Liver (tissue), 9 donors: Measurements from ENCODE around the gene ARHGAP6. TPM values are rescaled to one million over a fixed set of nuclear protein-coding genes. Genes with fewer than 3 reads are reported as not detected.

ENCODE experiments used
- DNase-seq: peaks from one replicate; pipeline ENCODE4 v3.0.0-alpha.2; 2017; ENCODE audit warnings: low spot score
- H3K27ac ChIP-seq, 2 donors: one replicate each; pipeline ENCODE4 v1.7.0; 2013; ENCODE audit warnings: inconsistent platforms in 2 of 2, low read length in 2 of 2, control low read depth in 1 of 2, low read depth in 1 of 2, mild to moderate bottlenecking in 1 of 2
- H3K27me3 ChIP-seq, 4 donors: one replicate each; pipeline versions ENCODE4 v1.6.1 to v1.7.0; 2013; ENCODE audit warnings: low read length in 3 of 4, inconsistent platforms in 1 of 4, mild to moderate bottlenecking in 1 of 4, moderate library complexity in 1 of 4; ENCODE audit not compliant: control insufficient read depth in 4 of 4, insufficient read depth in 4 of 4
- H3K36me3 ChIP-seq, 4 donors: one replicate each; pipeline versions ENCODE4 v1.6.1 to v1.7.0; 2013; ENCODE audit warnings: low read length in 3 of 4, mild to moderate bottlenecking in 3 of 4, low read depth in 1 of 4, moderate library complexity in 1 of 4; ENCODE audit not compliant: control insufficient read depth in 4 of 4, insufficient read depth in 3 of 4
- H3K4me1 ChIP-seq, 4 donors: one replicate each; pipeline versions ENCODE4 v1.6.1 to v1.7.0; 2013; ENCODE audit warnings: low read length in 3 of 4, mild to moderate bottlenecking in 3 of 4, moderate library complexity in 1 of 4; ENCODE audit not compliant: control insufficient read depth in 4 of 4, insufficient read depth in 4 of 4
- H3K4me3 ChIP-seq, 3 donors: one replicate each; pipeline versions ENCODE4 v1.6.1 to v1.7.0; 2013; ENCODE audit warnings: low read length in 3 of 3, control low read depth in 1 of 3, low read depth in 1 of 3, mild to moderate bottlenecking in 1 of 3
- H3K9ac ChIP-seq, 2 donors: one replicate each; pipeline ENCODE4 v1.7.0; 2013; ENCODE audit warnings: low read length in 2 of 2, mild to moderate bottlenecking in 2 of 2, moderate library complexity in 2 of 2, control low read depth in 1 of 2, low read depth in 1 of 2
- H3K9me3 ChIP-seq, 4 donors: one replicate each; pipeline versions ENCODE4 v1.6.1 to v1.7.0; 2013; ENCODE audit warnings: low read length in 3 of 4; ENCODE audit not compliant: control insufficient read depth in 4 of 4
- ATF3 ChIP-seq: IDR thresholded peaks from 2 replicates; pipeline ENCODE4 v1.6.1; 2016; ENCODE audit warnings: antibody characterized with exemption
- CTCF ChIP-seq: fragments of 150-350 bp; IDR thresholded peaks from 2 replicates; pipeline ENCODE4 v1.5.1; 2017; ENCODE audit warnings: improper control_type of control experiment, low read depth, low read length; ENCODE audit not compliant: missing input control
- EGR1 ChIP-seq, 2 donors: IDR thresholded peaks; 2 replicates each; pipeline ENCODE4 v1.6.1; 2016 to 2018; ENCODE audit warnings: antibody characterized with exemption in 2 of 2, low read depth in 2 of 2
- FOXA1 ChIP-seq: IDR thresholded peaks from 2 replicates; pipeline ENCODE4 v1.6.1; 2016; ENCODE audit warnings: antibody characterized with exemption
- FOXA2 ChIP-seq: IDR thresholded peaks from 2 replicates; pipeline ENCODE4 v1.6.1; 2016; ENCODE audit warnings: antibody characterized with exemption
- HNF4A ChIP-seq, 2 donors: conservative IDR thresholded peaks; 2 replicates each; pipeline ENCODE4 v1.6.1; 2016; ENCODE audit warnings: antibody characterized with exemption in 2 of 2, mild to moderate bottlenecking in 2 of 2
- JUND ChIP-seq, 2 donors: IDR thresholded peaks; 2 replicates each; pipeline ENCODE4 v1.6.1; 2016; ENCODE audit warnings: antibody characterized with exemption in 2 of 2
- MAX ChIP-seq: IDR thresholded peaks from 2 replicates; pipeline ENCODE4 v1.6.1; 2016; ENCODE audit warnings: antibody characterized with exemption
- NR2F2 ChIP-seq: IDR thresholded peaks from 2 replicates; pipeline ENCODE4 v1.6.1; 2016; ENCODE audit warnings: antibody characterized with exemption
- REST ChIP-seq: IDR thresholded peaks from 2 replicates; pipeline ENCODE4 v1.6.1; 2016; ENCODE audit warnings: antibody characterized with exemption, mild to moderate bottlenecking
- RXRA ChIP-seq, 2 donors: IDR thresholded peaks; 2 replicates each; pipeline ENCODE4 v1.6.1; 2017 to 2018; ENCODE audit warnings: antibody characterized with exemption in 2 of 2, mild to moderate bottlenecking in 1 of 2
- SP1 ChIP-seq: IDR thresholded peaks from 2 replicates; pipeline ENCODE4 v1.6.1; 2018; ENCODE audit warnings: antibody characterized with exemption, mild to moderate bottlenecking
- YY1 ChIP-seq: IDR thresholded peaks from 2 replicates; pipeline ENCODE4 v1.6.1; 2016; ENCODE audit warnings: antibody characterized with exemption, mild to moderate bottlenecking
- ZBTB33 ChIP-seq: IDR thresholded peaks from 2 replicates; pipeline ENCODE4 v1.6.1; 2016; ENCODE audit warnings: antibody characterized with exemption
- WGBS: extraction: QIAGEN DNeasy Blood & Tissue Kit; methylation state at CpG from one replicate; pipeline ENCODE4 v1.1.7; 2013; 5-methylcytosine and 5-hydroxymethylcytosine counted together
- polyA plus RNA-seq, 2 donors: library from polyadenylated mRNA; stranded (reverse) in 1 of 2; unstranded in 1 of 2; fragments of 200-250 nt in 1 of 2; fragments of >200 nt in 1 of 2; fragmentation: Nextera tagmentation in 1 of 2; extraction: Ambion mirVana in 1 of 2; gene quantifications; one replicate each; pipeline versions ENCODE4 v1.2.1 to v1.2.3, GENCODE V29; 2013 to 2015
- total RNA-seq, 2 donors: library from RNA; depleted of rRNA; stranded (reverse); fragments of >200 nt; gene quantifications; one replicate each; pipeline ENCODE4 v1.2.3, GENCODE V29; 2014
- donor health status: healthy.
- donor health status: healthy.
- donor health status: healthy.
- donor health status: healthy.
- donor health status: healthy.

The ARHGAP6 gene
- total and polyA plus RNA-seq, 4 donors, result 0.10 to 2.2 (median 0.65) TPM

- no peak overlapping the region for H3K27ac ChIP-seq
- WGBS, result 96% methylated on average over 5 of the region's 5 CpGs
- H3K4me1 ChIP-seq, result no peaks in the 10 kb centered on the region
- DNase-seq, result no peak
- TF ChIP-seq CTCF (no peak), HNF4A (conservative IDR thresholded peaks at IDR 0.05) (no peak)
- no peak overlapping the region for H3K9ac ChIP-seq
- H3K36me3 ChIP-seq, result no peaks in the 10 kb centered on the region
- H3K9me3 ChIP-seq, result no peaks in the 10 kb centered on the region
- H3K27me3 ChIP-seq, result peaks cover 0 to 3% (median 0%) of the 10 kb centered on the region in 4 donors
- H3K4me3 ChIP-seq, result no peak overlapping the region
These were observed 392.9 kb downstream of the ARHGAP6 start for GRCh38 chrX:11272863-11273262.

GRCh38 chrX:11272290-11272689, 393.4 kb downstream of the ARHGAP6 start:
- 95% methylated on average over 2 of the region's 2 CpGs for WGBS
- Histone ChIP-seq H3K27ac (no peak overlapping the region), H3K27me3 (peaks cover 0 to 3% (median 0%) of the 10 kb centered on the region in 4 donors), H3K4me1 (no peaks in the 10 kb centered on the region), H3K4me3 (no peak overlapping the region), H3K9ac (no peak overlapping the region), H3K9me3 (no peaks in the 10 kb centered on the region), H3K36me3 (no peaks in the 10 kb centered on the region)
- TF ChIP-seq JUND (IDR thresholded peaks at IDR 0.05) (no peak), ATF3 (no peak), ZBTB33 (no peak), RXRA (IDR thresholded peaks at IDR 0.05) (no peak), MAX (no peak), CTCF (no peak)
- no peak for DNase-seq

GRCh38 chrX:11269996-11270395, 395.7 kb downstream of the ARHGAP6 start:
- Histone ChIP-seq H3K4me3 (no peak overlapping the region), H3K36me3 (no peaks in the 10 kb centered on the region), H3K9me3 (no peaks in the 10 kb centered on the region), H3K27ac (no peak overlapping the region), H3K27me3 (no peaks in the 10 kb centered on the region), H3K9ac (no peak overlapping the region), H3K4me1 (no peaks in the 10 kb centered on the region)
- WGBS, result 74% methylated on average over 3 of the region's 3 CpGs
- no peak for DNase-seq
- no peak for TF ChIP-seq SP1
- no peak for TF ChIP-seq NR2F2
- TF ChIP-seq MAX, result no peak
- no peak for TF ChIP-seq REST
- no peak for TF ChIP-seq ZBTB33
- no peak for TF ChIP-seq FOXA1
- no peak for TF ChIP-seq FOXA2
- TF ChIP-seq HNF4A (conservative IDR thresholded peaks at IDR 0.05), result no peak
- TF ChIP-seq JUND (IDR thresholded peaks at IDR 0.05), result no peak
- TF ChIP-seq ATF3, result no peak
- no peak for TF ChIP-seq RXRA (IDR thresholded peaks at IDR 0.05)
- TF ChIP-seq YY1, result no peak
- no peak for TF ChIP-seq EGR1 (IDR thresholded peaks at IDR 0.05; ENCODE audit: low read depth in 2 of 2)
